T-helper 1 cell treated with Interleukin-12 subunit alpha and Interleukin-12 subunit beta and Interleukin-4 antibody, amounts not matched to agents 30 μg/mL and 1 μg/mL, for 36 hours (primary cell): Measurements from ENCODE around the gene NXPE1.

ENCODE experiments used
- H3K27ac Mint-ChIP-seq: one replicate; pipeline ENCODE4 v1.8.0; 2021; ENCODE audit warnings: mild to moderate bottlenecking, mixed read lengths
- H3K27me3 Mint-ChIP-seq: one replicate; pipeline ENCODE4 v1.8.0; 2021; ENCODE audit warnings: low read depth, mixed read lengths
- H3K36me3 Mint-ChIP-seq: one replicate; pipeline ENCODE4 v1.8.0; 2021; ENCODE audit warnings: low read depth, mixed read lengths
- H3K4me1 Mint-ChIP-seq: one replicate; pipeline ENCODE4 v1.8.0; 2021; ENCODE audit warnings: low read depth, mixed read lengths
- H3K4me3 Mint-ChIP-seq: one replicate; pipeline ENCODE4 v1.8.0; 2021; ENCODE audit warnings: mild to moderate bottlenecking, moderate library complexity, mixed read lengths
- H3K9me3 Mint-ChIP-seq: one replicate; pipeline ENCODE4 v1.8.0; 2021; ENCODE audit warnings: mixed read lengths

NXPE1 gene

GRCh38 chr11:114587398-114587953 is 27.8 kb upstream of the NXPE1 start:
- H3K4me3 Mint-ChIP-seq, result no peak overlapping the region
- H3K4me1 Mint-ChIP-seq, result no peaks in the 10 kb centered on the region
- no peak overlapping the region for H3K27ac Mint-ChIP-seq
- peaks cover 32% of the 10 kb centered on the region for H3K9me3 Mint-ChIP-seq
- H3K36me3 Mint-ChIP-seq, result no peaks in the 10 kb centered on the region
- H3K27me3 Mint-ChIP-seq, result no peaks in the 10 kb centered on the region

GRCh38 chr11:114586797-114587196 is 27.1 kb upstream of the NXPE1 start:
- Mint-ChIP-seq H3K27ac (no peak overlapping the region), H3K4me1 (no peaks in the 10 kb centered on the region), H3K36me3 (no peaks in the 10 kb centered on the region), H3K27me3 (no peaks in the 10 kb centered on the region), H3K4me3 (no peak overlapping the region), H3K9me3 (peaks cover 32% of the 10 kb centered on the region)

DNA sequence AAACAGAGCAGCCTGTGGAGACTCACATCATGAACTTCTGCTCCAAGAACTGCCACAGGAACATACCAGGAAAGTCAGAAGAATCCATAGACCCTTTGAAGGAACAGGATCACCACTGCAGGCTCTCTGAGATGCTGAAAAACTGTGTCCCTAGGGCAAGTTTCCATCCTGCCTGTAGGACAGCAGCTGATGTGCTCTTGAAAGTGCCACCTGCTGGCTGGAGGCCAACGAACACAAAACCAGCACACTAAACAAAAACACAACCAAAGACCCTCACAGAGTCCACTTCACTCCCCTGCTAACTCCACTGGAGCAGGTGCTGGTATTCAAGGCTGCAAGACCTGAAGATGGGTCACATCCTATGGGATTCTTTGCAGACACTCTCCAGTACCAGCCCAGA is 12.0 kb upstream of the NXPE1 start:
- no peaks in the 10 kb centered on the region for H3K27me3 Mint-ChIP-seq
- H3K36me3 Mint-ChIP-seq, result no peaks in the 10 kb centered on the region
- H3K4me3 Mint-ChIP-seq, result no peak overlapping the region
- no peaks in the 10 kb centered on the region for H3K9me3 Mint-ChIP-seq
- no peaks in the 10 kb centered on the region for H3K4me1 Mint-ChIP-seq
- no peak overlapping the region for H3K27ac Mint-ChIP-seq

GRCh38 chr11:114569801-114570200 is 10.1 kb upstream of the NXPE1 start:
- Mint-ChIP-seq H3K9me3 (no peaks in the 10 kb centered on the region), H3K27me3 (no peaks in the 10 kb centered on the region), H3K36me3 (no peaks in the 10 kb centered on the region), H3K27ac (no peak overlapping the region), H3K4me3 (no peak overlapping the region), H3K4me1 (no peaks in the 10 kb centered on the region)

- Mint-ChIP-seq H3K4me1 (no peaks in the 10 kb centered on the region), H3K27me3 (no peaks in the 10 kb centered on the region), H3K27ac (no peak overlapping the region), H3K9me3 (no peaks in the 10 kb centered on the region), H3K36me3 (no peaks in the 10 kb centered on the region), H3K4me3 (no peak overlapping the region)
Observed at GRCh38 chr11:114566276-114566675, 6.6 kb upstream of the NXPE1 start.

- no peaks in the 10 kb centered on the region for H3K36me3 Mint-ChIP-seq
- H3K27me3 Mint-ChIP-seq, result no peaks in the 10 kb centered on the region
- no peaks in the 10 kb centered on the region for H3K9me3 Mint-ChIP-seq
- H3K4me3 Mint-ChIP-seq, result no peak overlapping the region
- H3K27ac Mint-ChIP-seq, result no peak overlapping the region
- H3K4me1 Mint-ChIP-seq, result no peaks in the 10 kb centered on the region
Observed at GRCh38 chr11:114564831-114565230, 5.2 kb upstream of the NXPE1 start.

- H3K27ac Mint-ChIP-seq, result no peak overlapping the region
- no peaks in the 10 kb centered on the region for H3K36me3 Mint-ChIP-seq
- no peaks in the 10 kb centered on the region for H3K27me3 Mint-ChIP-seq
- no peaks in the 10 kb centered on the region for H3K9me3 Mint-ChIP-seq
- no peaks in the 10 kb centered on the region for H3K4me1 Mint-ChIP-seq
- H3K4me3 Mint-ChIP-seq, result no peak overlapping the region
Observed at GRCh38 chr11:114563077-114563476, 3.4 kb upstream of the NXPE1 start.

DNA sequence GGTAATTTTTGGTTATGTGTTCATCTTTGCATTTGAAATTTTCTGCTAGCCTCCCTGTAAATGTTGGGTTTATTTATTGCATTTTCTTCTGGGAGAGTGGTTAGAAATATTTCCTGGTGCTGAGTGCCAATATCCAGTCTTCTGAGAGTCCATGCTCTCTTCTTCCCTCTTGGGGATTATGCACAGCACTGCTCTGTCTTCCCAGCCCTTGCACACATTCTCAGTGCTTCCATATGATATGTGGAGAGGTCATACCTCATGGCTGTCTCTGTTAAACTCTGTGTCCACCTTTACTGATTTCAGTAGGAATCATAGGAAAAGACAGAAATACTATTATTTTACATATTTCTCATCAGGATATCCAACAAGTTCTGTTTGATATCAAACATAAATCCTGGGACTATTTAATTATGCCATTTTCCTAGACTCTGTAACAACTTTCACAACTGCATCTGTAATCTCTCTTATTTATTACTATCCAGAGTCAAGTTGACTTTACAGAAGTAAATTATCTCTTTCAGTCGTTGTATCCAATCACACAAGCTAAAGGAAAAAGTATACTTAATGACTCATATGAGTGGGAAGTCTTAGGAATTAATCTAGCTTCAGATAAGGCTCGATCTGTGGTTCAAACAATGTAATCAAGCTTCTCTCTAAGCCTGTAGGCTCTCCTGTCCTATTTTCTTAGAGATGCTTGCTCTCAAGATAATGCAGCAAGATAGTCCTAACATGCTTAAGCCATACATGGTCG is 2.7 kb upstream of the NXPE1 start:
- Mint-ChIP-seq H3K36me3 (no peaks in the 10 kb centered on the region), H3K27ac (no peak overlapping the region), H3K9me3 (no peaks in the 10 kb centered on the region), H3K4me1 (no peaks in the 10 kb centered on the region), H3K4me3 (no peak overlapping the region), H3K27me3 (no peaks in the 10 kb centered on the region)

DNA sequence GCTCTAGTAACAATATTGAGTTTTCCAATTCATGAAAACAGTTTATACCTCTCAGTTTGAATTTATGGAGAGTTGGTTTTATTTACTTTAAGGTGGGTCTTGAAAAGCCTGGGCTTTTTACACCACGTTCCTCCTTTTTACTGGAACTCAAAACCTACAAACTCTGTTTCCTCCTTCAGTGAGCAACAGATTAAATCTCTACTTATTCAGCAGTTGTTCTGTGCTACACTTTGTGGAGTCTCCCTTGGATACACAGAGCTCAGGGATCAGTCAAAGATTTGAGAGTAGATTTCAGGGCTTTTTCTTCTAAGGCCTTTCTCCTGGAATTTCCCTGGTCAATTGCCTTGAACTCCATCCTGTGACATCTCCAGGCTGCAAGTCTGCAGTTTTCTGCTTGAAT is 3.5 kb downstream of the NXPE1 start:
- H3K9me3 Mint-ChIP-seq, result no peaks in the 10 kb centered on the region
- no peak overlapping the region for H3K27ac Mint-ChIP-seq
- H3K27me3 Mint-ChIP-seq, result no peaks in the 10 kb centered on the region
- H3K36me3 Mint-ChIP-seq, result no peaks in the 10 kb centered on the region
- no peak overlapping the region for H3K4me3 Mint-ChIP-seq
- no peaks in the 10 kb centered on the region for H3K4me1 Mint-ChIP-seq

- no peaks in the 10 kb centered on the region for H3K4me1 Mint-ChIP-seq
- no peak overlapping the region for H3K4me3 Mint-ChIP-seq
- no peaks in the 10 kb centered on the region for H3K9me3 Mint-ChIP-seq
- peaks cover 5% of the 10 kb centered on the region for H3K27me3 Mint-ChIP-seq
- H3K27ac Mint-ChIP-seq, result no peak overlapping the region
- no peaks in the 10 kb centered on the region for H3K36me3 Mint-ChIP-seq
Observed at GRCh38 chr11:114553642-114554041, 6.0 kb downstream of the NXPE1 start.

GRCh38 chr11:114551060-114551459 is 8.6 kb downstream of the NXPE1 start:
- peaks cover 5% of the 10 kb centered on the region for H3K27me3 Mint-ChIP-seq
- H3K27ac Mint-ChIP-seq, result no peak overlapping the region
- H3K4me3 Mint-ChIP-seq, result no peak overlapping the region
- no peaks in the 10 kb centered on the region for H3K36me3 Mint-ChIP-seq
- no peaks in the 10 kb centered on the region for H3K4me1 Mint-ChIP-seq
- no peaks in the 10 kb centered on the region for H3K9me3 Mint-ChIP-seq

DNA sequence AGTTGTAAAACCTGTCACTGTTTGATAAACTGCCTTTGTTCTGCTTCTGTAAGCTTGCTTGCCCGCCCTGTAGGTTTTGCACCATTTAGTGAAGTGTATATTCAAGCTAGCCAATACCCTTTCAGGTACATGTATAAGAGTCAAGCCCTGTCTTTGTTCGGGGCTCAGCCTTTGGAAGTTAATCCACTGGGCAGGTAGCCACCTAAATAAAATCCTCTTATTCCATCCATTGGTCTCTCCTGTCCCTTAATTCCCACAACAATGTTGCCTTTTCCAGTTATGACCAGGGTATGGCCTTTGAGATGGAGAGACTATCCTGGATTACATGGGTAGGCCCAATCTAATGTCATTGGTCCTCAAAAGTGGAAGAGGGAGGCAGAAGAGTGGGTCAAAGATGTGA is 34.0 kb downstream of the NXPE1 start:
- Mint-ChIP-seq H3K9me3 (peaks cover 6% of the 10 kb centered on the region), H3K36me3 (no peaks in the 10 kb centered on the region), H3K27ac (no peak overlapping the region), H3K4me3 (no peak overlapping the region), H3K27me3 (no peaks in the 10 kb centered on the region), H3K4me1 (no peaks in the 10 kb centered on the region)

- H3K4me3 Mint-ChIP-seq, result no peak overlapping the region
- no peak overlapping the region for H3K27ac Mint-ChIP-seq
- H3K9me3 Mint-ChIP-seq, result peaks cover 6% of the 10 kb centered on the region
- no peaks in the 10 kb centered on the region for H3K36me3 Mint-ChIP-seq
- H3K4me1 Mint-ChIP-seq, result no peaks in the 10 kb centered on the region
- no peaks in the 10 kb centered on the region for H3K27me3 Mint-ChIP-seq
Observed at GRCh38 chr11:114524122-114524521, 35.6 kb downstream of the NXPE1 start.

GRCh38 chr11:114522818-114523217 is 36.9 kb downstream of the NXPE1 start:
- Mint-ChIP-seq H3K4me3 (no peak overlapping the region), H3K36me3 (no peaks in the 10 kb centered on the region), H3K4me1 (no peaks in the 10 kb centered on the region), H3K9me3 (peaks cover 6% of the 10 kb centered on the region), H3K27me3 (no peaks in the 10 kb centered on the region), H3K27ac (no peak overlapping the region)

- H3K4me3 Mint-ChIP-seq, result no peak overlapping the region
- no peaks in the 10 kb centered on the region for H3K9me3 Mint-ChIP-seq
- H3K4me1 Mint-ChIP-seq, result no peaks in the 10 kb centered on the region
- H3K36me3 Mint-ChIP-seq, result no peaks in the 10 kb centered on the region
- H3K27me3 Mint-ChIP-seq, result peaks cover 13% of the 10 kb centered on the region
- H3K27ac Mint-ChIP-seq, result no peak overlapping the region
Observed at GRCh38 chr11:114511538-114511937, 48.1 kb downstream of the NXPE1 start.
